D721Med (cell line): ENCODE measurements around the gene ZMIZ1.

ENCODE experiments used
- DNase-seq: peaks from one replicate; pipeline ENCODE4 v3.0.0; 2011; ENCODE audit warnings: low spot score; ENCODE audit not compliant: insufficient read length
- FAIRE-seq: peaks from 2 replicates; lab custom pipeline; 2011; peaks lifted over from hg19 to GRCh38; lab: Jason Lieb, UNC
- TF ChIP-seq, protein P1 (sequence below): IDR thresholded peaks from 2 replicates; pipeline ENCODE4 v1.5.1; 2012; ENCODE audit warnings: mild to moderate bottlenecking, control low read depth; ENCODE audit not compliant: insufficient read depth; ENCODE audit errors: missing control alignments

The ZMIZ1 gene

DNA sequence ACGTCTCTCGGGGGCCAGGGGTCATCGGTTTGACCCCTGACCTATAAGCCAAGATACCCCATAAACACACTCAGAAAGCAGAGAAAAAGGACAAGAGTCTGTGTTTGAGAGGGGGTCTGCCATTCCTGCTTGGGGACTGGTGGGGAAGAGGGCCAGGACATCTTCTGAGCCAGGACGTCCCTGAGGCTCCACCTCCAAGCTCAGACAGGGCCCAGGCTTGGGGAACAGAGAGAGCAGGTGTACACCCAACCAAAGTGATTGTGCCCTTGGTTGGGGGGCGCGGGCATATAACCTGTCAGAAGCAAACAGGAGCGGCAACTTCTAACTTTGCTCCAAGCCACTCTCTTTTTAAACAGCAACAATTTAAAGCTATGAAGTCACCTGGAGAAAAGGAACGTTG lies 244.6 kb downstream of the ZMIZ1 start:
- DNase-seq (no peak), FAIRE-seq (no peak)
- TF ChIP-seq, protein P1, sequence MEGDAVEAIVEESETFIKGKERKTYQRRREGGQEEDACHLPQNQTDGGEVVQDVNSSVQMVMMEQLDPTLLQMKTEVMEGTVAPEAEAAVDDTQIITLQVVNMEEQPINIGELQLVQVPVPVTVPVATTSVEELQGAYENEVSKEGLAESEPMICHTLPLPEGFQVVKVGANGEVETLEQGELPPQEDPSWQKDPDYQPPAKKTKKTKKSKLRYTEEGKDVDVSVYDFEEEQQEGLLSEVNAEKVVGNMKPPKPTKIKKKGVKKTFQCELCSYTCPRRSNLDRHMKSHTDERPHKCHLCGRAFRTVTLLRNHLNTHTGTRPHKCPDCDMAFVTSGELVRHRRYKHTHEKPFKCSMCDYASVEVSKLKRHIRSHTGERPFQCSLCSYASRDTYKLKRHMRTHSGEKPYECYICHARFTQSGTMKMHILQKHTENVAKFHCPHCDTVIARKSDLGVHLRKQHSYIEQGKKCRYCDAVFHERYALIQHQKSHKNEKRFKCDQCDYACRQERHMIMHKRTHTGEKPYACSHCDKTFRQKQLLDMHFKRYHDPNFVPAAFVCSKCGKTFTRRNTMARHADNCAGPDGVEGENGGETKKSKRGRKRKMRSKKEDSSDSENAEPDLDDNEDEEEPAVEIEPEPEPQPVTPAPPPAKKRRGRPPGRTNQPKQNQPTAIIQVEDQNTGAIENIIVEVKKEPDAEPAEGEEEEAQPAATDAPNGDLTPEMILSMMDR = no peak

DNA sequence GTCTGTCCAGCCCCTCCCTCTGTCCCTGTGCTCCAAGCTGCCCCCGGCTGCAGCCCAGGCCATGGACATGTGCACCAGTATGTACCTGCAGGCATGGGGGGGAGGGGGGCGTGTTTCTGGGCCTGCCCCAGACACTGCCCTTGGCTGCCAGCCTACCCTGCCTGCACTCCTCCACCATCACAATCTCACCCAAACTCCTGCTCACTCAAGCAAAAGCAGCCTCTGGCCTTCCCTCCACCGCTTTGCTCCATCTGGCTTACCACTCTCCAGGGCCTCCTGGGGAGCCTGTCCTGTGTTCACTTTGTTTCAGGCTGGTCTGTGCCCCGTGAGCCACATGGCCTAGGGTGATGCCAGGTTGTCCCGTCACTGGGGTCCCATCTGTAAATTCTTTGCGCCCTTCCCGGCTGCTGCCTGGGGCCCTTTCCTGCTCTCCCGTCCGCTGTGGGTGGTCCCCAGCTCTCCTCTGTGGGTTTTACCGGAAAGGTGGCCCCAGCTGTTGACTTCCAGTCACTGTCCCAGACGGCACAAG lies 245.2 kb downstream of the ZMIZ1 start:
- TF ChIP-seq, protein P1 = no peak
- FAIRE-seq = no peak
- no peak for DNase-seq

DNA sequence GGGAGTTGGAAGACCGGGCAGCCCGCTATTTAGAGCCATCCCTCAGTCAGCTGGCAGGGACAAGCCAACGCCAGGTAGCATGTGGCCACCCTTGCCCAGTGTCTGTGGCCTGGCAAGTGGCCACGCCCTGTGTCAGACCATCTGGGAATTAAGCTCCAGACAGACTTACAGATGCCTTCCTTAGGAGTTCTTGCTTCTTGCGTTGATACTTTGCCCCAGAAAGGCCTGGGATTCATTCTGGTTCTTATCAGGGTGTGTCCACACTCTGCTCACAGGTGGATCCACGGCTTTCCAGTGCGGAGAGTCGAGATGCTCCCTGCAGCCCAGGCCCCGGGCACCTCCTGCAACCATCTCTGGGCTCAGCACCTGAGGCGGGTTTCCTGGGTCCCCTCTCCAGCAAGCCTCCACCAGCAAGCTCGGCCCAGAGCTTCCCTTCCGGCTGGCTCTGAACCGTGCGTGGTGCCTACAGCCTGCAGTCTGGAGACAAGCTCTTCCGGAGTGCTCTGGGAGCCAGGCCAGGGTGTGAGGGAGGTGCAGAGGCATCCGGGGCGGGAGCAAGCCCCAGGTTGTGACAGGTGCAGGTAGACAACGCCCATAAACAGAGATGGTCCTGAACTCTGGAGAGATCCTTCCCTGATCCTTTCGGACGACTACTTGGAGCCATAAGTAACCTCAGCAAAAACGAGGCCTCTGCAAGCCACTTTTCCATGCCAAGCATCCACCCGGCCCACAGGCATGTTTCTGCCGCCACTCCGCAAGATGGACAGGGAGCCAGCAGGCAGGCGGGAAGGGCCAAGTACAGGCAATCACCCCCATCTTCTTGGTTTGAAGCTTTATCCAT lies 246.2 kb downstream of the ZMIZ1 start:
- FAIRE-seq (no peak), DNase-seq (no peak)
- TF ChIP-seq, protein P1 = no peak

DNA sequence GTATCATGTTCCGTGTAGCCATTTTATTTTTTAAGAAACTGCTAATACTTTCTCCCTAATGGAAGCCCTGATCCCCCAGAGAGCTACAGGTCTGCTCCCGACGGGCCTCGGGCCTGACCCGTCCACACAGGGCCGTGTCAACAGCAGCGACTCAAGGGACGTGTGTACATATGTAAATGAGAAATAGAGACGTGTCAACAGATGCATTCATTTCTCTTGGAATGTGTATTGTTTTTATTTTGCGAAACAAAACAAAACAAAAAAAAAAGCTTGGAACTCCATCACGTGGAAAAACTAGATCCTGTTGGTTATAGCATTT lies 246.8 kb downstream of the ZMIZ1 start:
- DNase-seq (no peak), FAIRE-seq (no peak)
- TF ChIP-seq, protein P1 = no peak

DNA sequence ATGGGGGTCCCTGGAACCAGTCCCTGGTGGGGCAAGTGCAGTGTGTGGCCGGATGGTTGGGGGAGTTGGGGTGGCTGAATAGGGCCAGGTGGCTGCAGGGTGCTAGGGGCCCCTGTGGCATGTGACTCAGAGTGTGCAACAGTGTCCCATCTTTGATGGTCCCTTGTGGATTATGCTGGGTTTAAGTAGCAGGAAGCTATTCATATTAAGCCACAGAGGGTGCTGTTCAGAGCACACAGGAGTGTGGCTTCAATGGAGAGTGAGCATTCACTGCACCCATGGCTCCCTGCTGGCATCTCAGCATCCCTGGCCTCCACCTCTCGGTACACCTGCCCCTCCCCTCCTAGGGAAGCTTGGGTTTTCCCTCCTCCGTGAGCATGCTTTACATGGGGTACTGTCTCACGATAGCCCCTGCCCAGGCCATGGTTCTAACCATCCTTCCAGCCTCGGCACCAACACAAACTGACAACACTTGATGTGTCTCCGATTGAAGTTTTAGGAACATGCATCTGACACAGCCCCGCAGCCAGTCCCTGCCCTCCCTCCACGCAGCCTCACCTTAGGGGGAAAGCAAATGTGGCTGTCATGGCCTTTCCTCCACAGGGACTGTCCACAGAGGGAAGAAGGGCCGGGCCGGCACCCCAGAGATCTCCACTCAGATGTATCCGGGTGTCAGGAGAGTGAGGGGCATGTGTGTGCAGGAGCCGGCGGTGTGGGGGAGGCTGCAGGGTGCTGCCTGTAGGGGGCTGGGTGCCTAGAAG lies 248.1 kb downstream of the ZMIZ1 start:
- FAIRE-seq = no peak
- TF ChIP-seq, protein P1 = no peak
- DNase-seq = no peak

DNA sequence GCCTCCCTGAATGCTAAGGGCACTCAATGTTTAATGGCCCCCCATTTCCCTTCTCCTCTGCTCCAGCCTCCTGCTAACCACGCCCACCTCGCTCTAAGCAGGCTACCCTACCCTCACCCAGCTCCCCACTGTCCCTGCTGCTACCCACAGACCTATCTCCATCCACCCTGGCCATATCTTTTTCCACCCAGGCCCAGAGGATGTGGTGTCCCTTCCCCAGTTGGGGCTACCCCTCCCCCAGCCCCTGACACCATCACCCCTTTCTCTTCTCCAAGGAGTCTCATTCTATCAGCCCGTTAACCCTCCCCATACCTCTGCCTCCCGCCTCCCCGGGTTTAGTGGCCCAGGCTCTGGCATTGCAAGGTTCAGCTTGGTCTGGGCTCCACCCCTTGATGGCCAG lies 249.6 kb downstream of the ZMIZ1 start:
- no peak for DNase-seq
- TF ChIP-seq, protein P1 = no peak
- no peak for FAIRE-seq
